ENCODE measurements around the gene CSTPP1. TPM values are rescaled to one million over a fixed set of nuclear protein-coding genes. Genes with fewer than 3 reads are reported as not detected.
"Not testable (repeated sequence)": the region's sequence is repeated elsewhere in the genome, so short reads cannot be mapped to it uniquely, and the experiment has no call there.

Gene CSTPP1
- total RNA-seq, 2 donors from 2014 or later = 12.2 to 13.8 TPM

DNA sequence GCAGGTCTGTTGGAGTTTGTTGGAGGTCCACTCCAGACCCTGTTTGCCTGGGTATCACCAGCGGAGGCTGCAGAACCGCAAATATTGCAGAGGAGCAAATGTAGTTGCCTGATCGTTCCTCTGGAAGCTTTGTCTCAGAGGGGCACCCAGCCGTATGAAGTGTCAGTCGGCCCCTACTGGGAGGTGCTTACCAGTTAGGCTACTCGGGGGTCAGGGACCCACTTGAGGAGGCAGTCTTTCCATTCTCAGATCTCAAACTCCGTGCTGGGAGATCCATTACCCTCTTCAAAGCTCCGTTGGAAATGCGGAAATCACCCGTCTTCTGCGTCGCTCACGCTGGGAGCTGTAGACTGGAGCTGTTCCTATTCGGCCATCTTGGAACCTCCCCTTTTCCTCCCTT is 61.2 kb downstream of the CSTPP1 start:
- H3K9me3 ChIP-seq (ENCODE audit: control insufficient read depth, low read length, poor library complexity, severe bottlenecking); H3K4me3 Mint-ChIP-seq; DNase-seq; ATAC-seq; H3K27me3 Mint-ChIP-seq; H3K4me1 Mint-ChIP-seq: not testable (repeated sequence)
- Mint-ChIP-seq H3K36me3 (ENCODE audit: low read depth) (peaks cover 15% of the 10 kb centered on the region), H3K27ac (peak overlapping the region; percentile 19)

DNA sequence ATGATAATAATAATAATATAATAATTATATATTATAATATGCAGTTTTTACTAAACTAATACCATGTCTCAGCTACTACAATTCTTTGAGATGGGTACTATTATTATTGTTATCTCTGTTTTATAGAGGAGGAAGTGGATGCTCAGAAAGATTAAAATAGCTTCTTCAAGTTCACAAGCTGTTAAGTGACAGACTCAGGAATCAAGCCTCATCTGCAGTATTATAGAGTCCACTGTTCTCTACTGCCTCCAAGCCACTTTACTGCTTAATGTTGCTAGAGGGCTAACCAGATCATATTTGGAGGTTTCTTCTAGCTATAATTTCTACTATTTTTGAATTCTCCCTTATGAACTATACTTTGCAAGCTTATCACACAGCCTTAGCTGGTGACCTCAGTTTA is 62.7 kb downstream of the CSTPP1 start:
- Mint-ChIP-seq H3K27ac (no peak overlapping the region), H3K4me3 (no peak overlapping the region), H3K36me3 (ENCODE audit: low read depth) (peaks cover 9% of the 10 kb centered on the region), H3K27me3 (no peaks in the 10 kb centered on the region), H3K4me1 (peaks cover 4% of the 10 kb centered on the region)
- ATAC-seq (no peak), DNase-seq (no peak)
- no peaks in the 10 kb centered on the region for H3K9me3 ChIP-seq (ENCODE audit: control insufficient read depth, low read length, poor library complexity, severe bottlenecking)

DNA sequence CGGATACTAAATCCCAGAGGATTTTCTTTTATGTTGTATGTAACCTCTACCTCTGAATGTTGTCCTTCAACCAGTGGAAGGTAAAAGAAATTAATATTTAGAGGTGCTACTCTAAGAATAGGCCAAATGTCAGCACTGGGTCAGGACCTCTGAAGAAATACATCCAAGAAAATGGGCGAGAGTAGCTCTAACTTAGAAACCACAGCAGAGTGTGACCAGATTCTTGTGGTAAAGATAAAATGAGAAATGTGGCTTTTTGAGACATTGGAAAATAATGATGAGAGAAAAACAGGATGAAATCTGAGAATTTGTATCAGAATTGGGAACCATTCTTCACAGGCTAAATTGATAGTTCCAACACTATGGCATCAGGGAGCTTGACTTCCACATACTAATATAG is 63.5 kb downstream of the CSTPP1 start:
- H3K27me3 Mint-ChIP-seq = no peaks in the 10 kb centered on the region
- no peaks in the 10 kb centered on the region for H3K9me3 ChIP-seq (ENCODE audit: control insufficient read depth, low read length, poor library complexity, severe bottlenecking)
- peaks cover 9% of the 10 kb centered on the region for H3K4me1 Mint-ChIP-seq
- DNase-seq (no peak), ATAC-seq (no peak)
- H3K27ac Mint-ChIP-seq = no peak overlapping the region
- H3K4me3 Mint-ChIP-seq = no peak overlapping the region
- H3K36me3 Mint-ChIP-seq (ENCODE audit: low read depth) = peaks cover 9% of the 10 kb centered on the region

DNA sequence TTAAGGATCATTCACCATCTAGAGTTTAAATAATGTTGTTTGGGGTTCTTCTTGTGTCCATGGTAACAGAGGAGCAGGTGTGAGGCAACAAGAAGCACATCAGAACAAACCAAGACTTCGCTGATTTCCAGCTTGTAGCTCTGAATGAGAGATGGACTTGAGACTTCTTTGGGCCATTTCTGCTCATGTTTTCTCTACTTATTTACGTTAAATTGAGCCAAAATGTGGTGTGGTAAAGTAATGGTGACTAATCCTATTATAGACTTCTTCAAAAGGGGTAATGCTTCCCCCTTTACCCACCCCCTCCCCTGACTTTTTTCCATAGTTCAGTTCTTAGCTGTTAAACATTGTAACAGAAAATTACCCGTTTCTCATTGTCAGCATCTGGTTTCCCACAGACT is 65.2 kb downstream of the CSTPP1 start:
- Mint-ChIP-seq H3K27me3 (no peaks in the 10 kb centered on the region), H3K27ac (no peak overlapping the region), H3K4me1 (peaks cover 13% of the 10 kb centered on the region), H3K36me3 (ENCODE audit: low read depth) (peaks cover 9% of the 10 kb centered on the region), H3K4me3 (no peak overlapping the region)
- no peak for ATAC-seq
- DNase-seq = no peak
- no peaks in the 10 kb centered on the region for H3K9me3 ChIP-seq (ENCODE audit: control insufficient read depth, low read length, poor library complexity, severe bottlenecking)

DNA sequence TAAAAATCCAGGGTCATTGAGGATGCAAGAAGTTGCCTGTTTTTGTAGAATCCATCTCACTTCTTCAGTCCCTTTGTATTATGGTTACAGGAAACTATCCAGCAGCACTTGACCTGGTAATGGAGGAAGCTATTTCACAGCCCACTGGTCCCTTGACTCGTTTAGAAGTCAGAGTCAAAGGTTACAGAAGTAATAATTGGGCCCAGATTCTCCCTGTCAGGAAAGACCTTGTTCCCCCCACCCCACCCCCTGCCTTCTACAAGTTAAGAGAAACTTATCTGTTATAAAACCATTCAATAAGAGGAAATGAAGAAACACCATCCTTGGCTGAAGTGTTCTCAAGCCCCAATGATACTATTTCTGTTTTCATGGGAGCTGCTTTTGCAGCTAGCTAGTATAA is 65.8 kb downstream of the CSTPP1 start:
- peaks cover 13% of the 10 kb centered on the region for H3K4me1 Mint-ChIP-seq
- H3K36me3 Mint-ChIP-seq (ENCODE audit: low read depth) = peaks cover 7% of the 10 kb centered on the region
- no peaks in the 10 kb centered on the region for H3K9me3 ChIP-seq (ENCODE audit: control insufficient read depth, low read length, poor library complexity, severe bottlenecking)
- no peak overlapping the region for H3K27ac Mint-ChIP-seq
- DNase-seq = no peak
- no peak for ATAC-seq
- H3K27me3 Mint-ChIP-seq = no peaks in the 10 kb centered on the region
- H3K4me3 Mint-ChIP-seq = no peak overlapping the region

DNA sequence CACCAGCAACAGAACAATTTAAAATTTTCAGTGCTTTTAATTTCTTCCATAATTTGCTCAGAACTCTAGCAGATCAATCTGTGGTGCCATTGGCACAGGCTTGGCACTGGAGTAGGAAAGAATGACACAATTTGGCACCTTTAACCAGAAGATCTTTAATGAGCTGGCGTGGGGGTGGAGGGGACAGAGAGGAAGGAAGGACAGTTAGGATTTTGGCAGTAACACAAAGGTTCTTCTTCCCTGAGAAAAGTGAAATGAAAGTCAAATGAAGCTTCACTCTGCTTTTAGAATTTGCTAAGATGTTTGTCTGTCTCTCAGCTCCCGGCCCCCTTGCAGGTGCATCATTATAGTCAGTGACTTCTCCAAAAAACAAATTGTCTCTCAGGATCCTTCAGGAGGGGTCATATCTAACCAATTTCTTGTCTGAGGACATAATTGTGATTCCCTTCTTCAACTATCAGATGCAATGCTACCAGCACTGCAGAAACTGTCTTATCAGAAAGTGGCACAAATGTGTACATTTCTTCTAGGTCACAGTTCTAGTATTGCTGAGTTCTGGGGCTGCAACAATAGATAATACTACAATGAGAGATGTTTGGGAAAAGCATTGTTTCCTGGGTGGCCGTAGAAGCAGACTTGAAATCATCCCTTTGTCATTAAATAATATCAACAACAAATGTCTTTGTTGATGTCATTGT is 66.8 kb downstream of the CSTPP1 start:
- DNase-seq (no peak), ATAC-seq (no peak)
- Mint-ChIP-seq H3K36me3 (ENCODE audit: low read depth) (peaks cover 4% of the 10 kb centered on the region), H3K27me3 (no peaks in the 10 kb centered on the region), H3K4me1 (peaks cover 13% of the 10 kb centered on the region), H3K27ac (no peak overlapping the region), H3K4me3 (no peak overlapping the region)
- no peaks in the 10 kb centered on the region for H3K9me3 ChIP-seq (ENCODE audit: control insufficient read depth, low read length, poor library complexity, severe bottlenecking)

DNA sequence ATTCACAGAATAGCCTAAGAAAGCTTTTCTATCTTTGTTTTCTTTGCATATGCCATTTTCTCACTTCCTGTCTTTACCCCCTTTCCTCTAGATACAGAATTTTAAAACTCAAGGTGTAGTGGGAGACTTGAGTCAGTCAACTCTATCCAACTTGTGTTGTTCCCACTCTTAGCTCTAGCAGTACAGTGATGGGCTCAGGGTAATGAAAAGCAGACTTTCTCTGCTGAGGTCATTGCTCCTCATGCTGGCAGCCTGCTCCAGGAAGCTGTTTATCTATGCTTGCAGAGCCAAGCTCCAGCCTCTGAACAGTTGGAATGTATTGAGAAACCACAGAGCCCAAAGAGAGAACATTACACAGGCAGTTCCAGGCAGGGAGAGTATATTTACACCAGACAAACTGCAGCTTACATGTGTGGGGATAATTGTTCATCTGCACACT is 68.1 kb downstream of the CSTPP1 start:
- H3K9me3 ChIP-seq (ENCODE audit: control insufficient read depth, low read length, poor library complexity, severe bottlenecking) = no peaks in the 10 kb centered on the region
- no peaks in the 10 kb centered on the region for H3K27me3 Mint-ChIP-seq
- ATAC-seq = no peak
- peaks cover 4% of the 10 kb centered on the region for H3K36me3 Mint-ChIP-seq (ENCODE audit: low read depth)
- H3K4me3 Mint-ChIP-seq = no peak overlapping the region
- H3K4me1 Mint-ChIP-seq = peaks cover 13% of the 10 kb centered on the region
- DNase-seq = no peak
- H3K27ac Mint-ChIP-seq = no peak overlapping the region

DNA sequence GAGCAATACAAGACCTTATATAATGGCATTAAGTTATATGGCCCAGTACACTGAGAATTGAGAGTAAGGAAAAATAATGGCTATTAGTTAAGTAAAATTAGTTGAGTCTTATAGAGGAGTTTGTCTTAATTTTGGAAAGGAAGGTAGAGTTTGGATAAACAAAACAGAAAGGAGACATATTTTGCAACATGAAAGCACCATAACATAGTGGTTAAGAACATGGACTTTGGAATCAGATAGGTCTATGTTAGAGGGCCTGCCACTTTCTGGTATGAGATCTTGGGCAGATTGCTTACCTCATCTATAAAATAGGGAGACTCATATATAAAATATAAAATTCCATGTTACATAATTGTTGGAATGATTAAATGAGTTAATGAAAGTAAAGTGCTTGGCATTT is 68.9 kb downstream of the CSTPP1 start:
- H3K27ac Mint-ChIP-seq = no peak overlapping the region
- ATAC-seq (no peak), DNase-seq (no peak)
- peaks cover 5% of the 10 kb centered on the region for H3K36me3 Mint-ChIP-seq (ENCODE audit: low read depth)
- H3K4me3 Mint-ChIP-seq = no peak overlapping the region
- H3K4me1 Mint-ChIP-seq = peaks cover 10% of the 10 kb centered on the region
- no peaks in the 10 kb centered on the region for H3K27me3 Mint-ChIP-seq
- no peaks in the 10 kb centered on the region for H3K9me3 ChIP-seq (ENCODE audit: control insufficient read depth, low read length, poor library complexity, severe bottlenecking)

DNA sequence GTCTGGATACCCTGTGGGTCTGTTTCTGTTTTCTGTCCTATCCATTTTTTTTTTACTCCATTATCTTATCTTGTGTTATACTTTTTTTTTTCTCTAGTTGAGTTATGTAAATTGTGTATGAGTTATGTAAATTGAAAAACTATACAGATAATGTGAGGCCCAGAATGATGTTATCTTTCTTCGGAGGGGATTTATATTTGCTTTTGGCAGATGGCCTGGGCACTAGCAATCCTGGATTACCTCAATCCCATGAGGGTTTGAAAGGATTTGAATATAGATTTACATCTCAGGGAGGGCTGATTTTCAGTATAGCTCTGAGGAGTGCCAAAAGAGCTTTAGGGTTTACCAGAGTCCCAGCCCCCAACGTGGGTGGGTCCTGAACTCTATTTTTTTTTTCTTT is 71.0 kb downstream of the CSTPP1 start:
- DNase-seq (no peak), ATAC-seq (no peak)
- H3K27ac Mint-ChIP-seq = no peak overlapping the region
- peaks cover 10% of the 10 kb centered on the region for H3K4me1 Mint-ChIP-seq
- H3K4me3 Mint-ChIP-seq = no peak overlapping the region
- no peaks in the 10 kb centered on the region for H3K9me3 ChIP-seq (ENCODE audit: control insufficient read depth, low read length, poor library complexity, severe bottlenecking)
- H3K36me3 Mint-ChIP-seq (ENCODE audit: low read depth) = peaks cover 5% of the 10 kb centered on the region
- H3K27me3 Mint-ChIP-seq = no peaks in the 10 kb centered on the region

DNA sequence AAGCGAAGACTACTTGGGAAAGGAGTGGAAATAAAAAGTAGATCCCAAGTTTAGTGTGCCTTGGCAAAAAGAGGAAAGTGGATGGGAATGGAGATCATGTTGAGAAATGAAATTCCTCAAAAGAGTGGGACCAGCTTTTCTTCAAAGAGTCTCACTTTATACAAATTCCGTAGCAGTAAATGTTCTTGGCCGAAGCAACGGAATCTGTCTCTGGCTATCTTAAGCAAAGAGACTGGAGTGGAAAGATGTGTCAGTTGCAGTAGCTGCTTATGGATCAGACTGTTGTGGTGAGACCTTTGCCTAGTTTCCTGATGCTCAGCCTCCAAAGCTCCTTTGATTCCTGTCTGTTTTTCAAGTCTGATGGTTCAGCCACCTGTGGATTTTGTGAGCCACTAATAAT is 73.6 kb downstream of the CSTPP1 start:
- no peak for DNase-seq
- no peak overlapping the region for H3K4me3 Mint-ChIP-seq
- H3K9me3 ChIP-seq (ENCODE audit: control insufficient read depth, low read length, poor library complexity, severe bottlenecking) = no peaks in the 10 kb centered on the region
- peaks cover 7% of the 10 kb centered on the region for H3K36me3 Mint-ChIP-seq (ENCODE audit: low read depth)
- no peak overlapping the region for H3K27ac Mint-ChIP-seq
- H3K27me3 Mint-ChIP-seq = no peaks in the 10 kb centered on the region
- H3K4me1 Mint-ChIP-seq = peaks cover 4% of the 10 kb centered on the region
- no peak for ATAC-seq

DNA sequence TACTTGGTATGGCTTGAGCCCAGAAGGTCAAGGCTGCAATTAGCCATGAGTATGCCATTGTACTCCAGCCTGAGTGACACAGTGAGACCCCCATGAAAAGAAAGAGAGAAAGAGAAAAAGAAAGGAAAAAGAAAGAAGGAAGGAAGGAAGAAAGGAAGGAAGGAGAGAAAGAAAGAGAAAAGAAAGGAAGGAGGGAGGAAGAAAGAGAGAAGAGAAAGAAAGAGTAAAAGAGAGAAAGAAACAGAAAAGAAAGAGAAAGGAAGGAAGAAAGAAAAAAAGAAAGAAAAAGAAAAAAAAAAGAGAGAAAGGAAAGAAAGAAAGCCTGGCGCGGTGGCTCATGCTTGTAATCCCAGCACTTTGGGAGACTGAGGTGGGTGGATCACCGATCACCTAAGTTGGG is 77.5 kb downstream of the CSTPP1 start:
- H3K4me1 Mint-ChIP-seq = no peaks in the 10 kb centered on the region
- H3K9me3 ChIP-seq (ENCODE audit: control insufficient read depth, low read length, poor library complexity, severe bottlenecking) = no peaks in the 10 kb centered on the region
- ATAC-seq = no peak
- DNase-seq = no peak
- H3K27me3 Mint-ChIP-seq = no peaks in the 10 kb centered on the region
- H3K36me3 Mint-ChIP-seq (ENCODE audit: low read depth) = peaks cover 7% of the 10 kb centered on the region
- H3K27ac Mint-ChIP-seq = no peak overlapping the region
- H3K4me3 Mint-ChIP-seq = no peak overlapping the region

DNA sequence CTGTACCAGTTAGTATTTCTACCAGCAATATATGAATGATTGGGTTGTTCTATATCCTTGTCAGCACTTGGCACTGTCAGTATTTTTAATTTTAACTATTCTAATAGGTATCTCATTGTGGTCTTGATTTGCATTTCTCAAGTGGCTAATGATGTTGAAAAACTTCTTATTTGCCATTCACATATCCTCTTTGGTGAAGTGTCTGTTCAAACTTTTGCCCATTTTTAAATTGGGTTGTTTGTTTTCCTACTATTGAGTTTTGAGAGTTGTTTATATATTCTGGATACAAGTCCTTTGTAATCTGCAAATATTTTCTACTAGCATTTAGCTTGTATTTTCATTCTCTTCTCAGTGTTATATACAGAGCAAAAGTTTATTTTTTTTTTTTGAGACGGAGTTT is 82.1 kb downstream of the CSTPP1 start:
- no peaks in the 10 kb centered on the region for H3K9me3 ChIP-seq (ENCODE audit: control insufficient read depth, low read length, poor library complexity, severe bottlenecking)
- H3K36me3 Mint-ChIP-seq (ENCODE audit: low read depth) = peaks cover 6% of the 10 kb centered on the region
- H3K27me3 Mint-ChIP-seq = no peaks in the 10 kb centered on the region
- ATAC-seq (no peak), DNase-seq (no peak)
- no peak overlapping the region for H3K27ac Mint-ChIP-seq
- no peaks in the 10 kb centered on the region for H3K4me1 Mint-ChIP-seq
- H3K4me3 Mint-ChIP-seq = no peak overlapping the region

DNA sequence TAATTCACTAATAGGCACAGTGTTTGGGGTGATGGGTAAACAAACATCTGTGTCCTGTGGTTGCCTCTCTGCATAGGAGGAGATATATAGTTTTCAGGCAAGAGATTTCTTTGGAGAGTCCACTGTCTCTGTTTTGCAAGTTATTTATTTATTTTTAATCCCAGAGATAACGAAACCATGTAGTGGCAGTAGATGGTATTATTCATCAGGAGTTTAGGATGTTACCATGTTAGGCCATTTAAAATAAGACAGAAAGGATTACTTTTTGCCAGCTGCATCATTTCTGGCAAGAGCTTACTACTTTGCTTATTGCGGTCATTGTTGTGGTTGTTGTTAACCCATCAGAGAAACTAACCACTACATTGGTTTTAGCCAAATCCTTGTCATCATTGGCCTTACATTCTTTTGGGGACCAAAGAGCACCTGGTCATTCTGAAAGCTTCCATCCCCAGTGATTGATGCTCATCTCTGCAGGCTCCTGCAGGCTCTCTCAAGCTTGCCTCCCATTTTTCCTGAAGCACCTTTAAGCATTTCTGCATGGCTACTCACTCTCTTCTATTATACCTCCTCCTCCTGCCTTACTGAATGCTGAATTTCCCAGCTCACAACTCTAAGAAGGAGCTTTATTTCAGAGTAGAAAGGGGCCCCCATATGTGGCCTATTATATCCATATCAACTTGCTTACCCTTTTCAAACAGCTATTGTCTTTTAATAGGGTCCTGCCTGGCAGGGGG is 84.4 kb downstream of the CSTPP1 start:
- Mint-ChIP-seq H3K36me3 (ENCODE audit: low read depth) (peaks cover 2% of the 10 kb centered on the region), H3K4me3 (no peak overlapping the region), H3K27ac (no peak overlapping the region), H3K4me1 (peaks cover 2% of the 10 kb centered on the region), H3K27me3 (no peaks in the 10 kb centered on the region)
- DNase-seq (no peak), ATAC-seq (no peak)
- no peaks in the 10 kb centered on the region for H3K9me3 ChIP-seq (ENCODE audit: control insufficient read depth, low read length, poor library complexity, severe bottlenecking)

DNA sequence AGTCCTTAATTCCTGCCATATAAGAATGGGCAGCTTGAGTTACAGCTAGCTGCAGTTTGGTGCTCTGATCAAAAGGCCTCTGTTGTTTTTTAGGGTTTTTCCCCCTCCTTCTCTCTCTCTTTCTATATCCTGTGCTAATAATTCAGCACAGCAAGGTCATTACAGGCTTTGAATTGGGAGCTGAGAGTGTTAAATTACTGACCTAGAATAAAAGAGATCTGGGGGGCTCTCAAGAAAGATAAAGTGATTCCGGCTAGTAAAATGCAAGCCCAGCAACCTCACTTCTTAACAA is 84.9 kb downstream of the CSTPP1 start:
- H3K9me3 ChIP-seq (ENCODE audit: control insufficient read depth, low read length, poor library complexity, severe bottlenecking) = no peaks in the 10 kb centered on the region
- Mint-ChIP-seq H3K27ac (no peak overlapping the region), H3K36me3 (ENCODE audit: low read depth) (peaks cover 2% of the 10 kb centered on the region), H3K4me3 (no peak overlapping the region), H3K4me1 (peaks cover 3% of the 10 kb centered on the region), H3K27me3 (no peaks in the 10 kb centered on the region)
- DNase-seq = no peak
- ATAC-seq = no peak
